Rectal smooth muscle tissue (tissue), 1 donor: ENCODE results near the gene TAS1R2.

ENCODE experiments used
- H3K27ac ChIP-seq: one replicate; pipeline ENCODE4 v1.7.0; 2013; ENCODE audit warnings: low read depth, low read length, inconsistent platforms
- H3K27me3 ChIP-seq: one replicate; pipeline ENCODE4 v1.7.0; 2013; ENCODE audit warnings: low read length; ENCODE audit not compliant: control insufficient read depth, insufficient read depth
- H3K36me3 ChIP-seq: one replicate; pipeline ENCODE4 v1.7.0; 2013; ENCODE audit warnings: low read length; ENCODE audit not compliant: control insufficient read depth, insufficient read depth
- H3K4me1 ChIP-seq: one replicate; pipeline ENCODE4 v1.7.0; 2013; ENCODE audit warnings: low read length; ENCODE audit not compliant: control insufficient read depth, insufficient read depth
- H3K4me3 ChIP-seq: one replicate; pipeline ENCODE4 v1.7.0; 2013; ENCODE audit warnings: low read length
- H3K9ac ChIP-seq: one replicate; pipeline ENCODE4 v1.7.0; 2013; ENCODE audit warnings: low read length

The TAS1R2 gene

DNA sequence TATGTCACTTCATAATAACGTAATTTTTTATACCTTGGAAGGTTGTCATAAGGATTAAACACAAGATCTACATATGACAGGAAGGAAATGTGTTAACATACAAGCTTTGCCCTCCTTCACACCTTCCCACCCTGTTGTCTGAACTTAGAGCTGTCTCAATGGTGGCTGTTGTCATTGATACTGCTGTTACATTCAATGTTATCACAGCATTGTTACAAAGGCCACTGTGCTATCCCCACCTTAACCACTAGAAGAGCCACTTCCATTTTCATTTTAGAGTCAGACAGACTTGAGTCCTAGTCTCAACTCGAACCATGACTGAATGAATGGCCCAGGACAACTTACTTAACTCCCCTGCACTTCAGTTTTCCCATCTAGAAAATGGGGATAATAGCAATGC, 31.2 kb downstream of the TAS1R2 start:
- H3K27me3 ChIP-seq = peaks cover 3% of the 10 kb centered on the region

DNA sequence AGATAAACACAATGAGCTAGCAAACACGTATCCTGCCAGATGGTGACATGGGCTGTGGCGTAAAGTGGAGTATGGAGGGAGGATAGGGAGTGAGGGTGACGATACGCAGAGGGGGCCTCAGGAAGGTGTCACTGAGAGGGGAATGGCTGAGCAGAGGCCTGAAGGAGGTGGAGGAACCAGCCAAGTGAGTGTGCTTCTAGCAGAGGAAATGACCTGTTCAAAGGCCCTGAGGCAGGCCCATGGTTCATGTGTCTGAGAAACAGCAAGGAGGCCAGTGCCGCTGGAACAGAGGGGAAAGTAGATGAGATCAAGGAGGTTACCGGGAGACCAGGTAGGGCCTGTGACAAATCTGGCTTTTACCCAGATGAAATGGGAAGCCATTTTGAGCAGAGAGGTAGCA, 36.0 kb downstream of the TAS1R2 start:
- H3K9ac ChIP-seq = no peak overlapping the region
- H3K4me1 ChIP-seq = no peaks in the 10 kb centered on the region
- H3K4me3 ChIP-seq = no peak overlapping the region
- H3K36me3 ChIP-seq = no peaks in the 10 kb centered on the region
- H3K27ac ChIP-seq = no peak overlapping the region
- peaks cover 5% of the 10 kb centered on the region for H3K27me3 ChIP-seq

More for the DNA sequence above, 31.2 kb downstream of the TAS1R2 start:
- no peak overlapping the region for H3K27ac ChIP-seq
- H3K4me3 ChIP-seq = no peak overlapping the region
- H3K36me3 ChIP-seq = no peaks in the 10 kb centered on the region
- H3K9ac ChIP-seq = no peak overlapping the region
- no peaks in the 10 kb centered on the region for H3K4me1 ChIP-seq

DNA sequence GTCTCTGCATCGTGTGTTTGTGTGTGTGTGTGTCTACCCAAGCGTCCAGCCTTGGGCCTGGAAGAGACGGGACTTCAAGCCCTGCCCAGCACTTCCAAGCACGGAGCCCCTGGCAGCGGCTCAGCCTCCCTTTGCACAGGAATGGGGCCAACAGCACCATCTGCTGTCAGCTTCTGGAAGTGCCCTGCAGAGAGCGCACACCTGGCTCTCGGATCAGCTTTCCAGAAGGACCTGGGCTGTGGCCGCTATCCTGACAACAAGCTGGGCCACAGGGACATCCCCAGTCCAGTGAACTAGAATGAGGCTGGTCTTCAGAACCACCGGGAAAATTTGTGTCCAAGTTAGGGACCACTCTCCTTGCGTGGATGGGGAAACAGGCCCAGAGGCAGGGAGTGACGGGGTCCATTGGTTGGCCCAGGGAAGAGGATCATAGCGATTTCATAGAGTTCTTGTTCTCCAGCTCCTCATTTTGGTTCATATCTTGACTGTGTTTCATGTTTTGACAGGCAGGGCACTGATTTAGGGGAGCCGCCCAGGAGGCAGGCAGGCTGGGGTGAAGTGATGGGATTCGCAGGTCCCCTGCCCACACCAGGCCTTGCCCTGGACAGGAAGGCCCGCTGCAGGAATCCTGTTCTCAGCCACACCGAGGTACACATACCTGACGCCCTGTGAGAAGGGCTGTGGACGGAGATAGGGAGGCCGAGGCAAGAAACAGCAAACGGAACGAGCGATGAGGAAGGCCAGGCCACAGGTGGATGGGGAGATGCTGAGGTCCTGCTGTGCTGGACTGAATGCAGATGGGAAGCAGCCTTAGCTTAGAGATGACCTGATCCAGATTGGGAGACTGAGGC, 38.4 kb downstream of the TAS1R2 start:
- no peaks in the 10 kb centered on the region for H3K36me3 ChIP-seq
- H3K4me1 ChIP-seq = no peaks in the 10 kb centered on the region
- no peak overlapping the region for H3K9ac ChIP-seq
- no peak overlapping the region for H3K27ac ChIP-seq
- no peak overlapping the region for H3K4me3 ChIP-seq
- peaks cover 7% of the 10 kb centered on the region for H3K27me3 ChIP-seq

DNA sequence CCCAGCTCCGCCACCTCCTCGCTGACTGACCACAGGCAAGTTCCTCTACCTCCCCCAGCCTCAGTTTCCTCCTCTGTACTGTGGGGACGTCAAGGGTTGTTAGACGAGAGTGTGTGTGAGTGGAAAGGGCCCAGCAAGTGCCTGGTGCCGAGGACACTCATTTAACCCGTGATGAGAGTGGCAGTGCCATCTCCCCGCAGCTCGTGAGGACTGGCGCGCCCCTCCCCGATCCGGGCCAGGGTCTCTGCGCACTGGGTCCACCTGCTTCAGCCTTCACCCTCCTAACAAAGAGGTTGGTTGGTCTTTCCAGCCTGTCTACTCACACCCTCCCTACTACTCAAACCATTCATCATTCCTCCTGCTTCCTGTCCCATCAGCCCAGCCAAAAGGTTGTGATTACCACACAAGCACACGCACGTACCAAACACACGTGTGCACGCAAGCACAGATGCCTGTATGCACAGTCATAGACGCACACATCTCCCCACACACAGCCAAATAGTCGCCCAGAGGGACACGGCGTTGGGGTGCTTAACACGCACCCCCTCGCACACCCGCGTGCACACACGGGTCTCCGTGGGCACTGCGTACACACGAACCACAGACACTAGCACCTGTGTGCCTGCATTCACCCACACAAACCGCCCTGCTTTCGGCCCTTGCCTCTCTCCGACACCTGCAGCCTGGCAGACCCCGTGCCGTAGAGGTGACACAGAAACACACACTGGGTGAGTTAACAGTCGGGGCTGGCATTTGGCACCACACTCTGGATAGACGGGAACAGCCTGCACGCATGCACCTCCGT, 39.3 kb downstream of the TAS1R2 start:
- Histone ChIP-seq H3K4me1 (no peaks in the 10 kb centered on the region), H3K9ac (no peak overlapping the region), H3K27ac (no peak overlapping the region), H3K4me3 (no peak overlapping the region), H3K36me3 (no peaks in the 10 kb centered on the region), H3K27me3 (peaks cover 7% of the 10 kb centered on the region)

DNA sequence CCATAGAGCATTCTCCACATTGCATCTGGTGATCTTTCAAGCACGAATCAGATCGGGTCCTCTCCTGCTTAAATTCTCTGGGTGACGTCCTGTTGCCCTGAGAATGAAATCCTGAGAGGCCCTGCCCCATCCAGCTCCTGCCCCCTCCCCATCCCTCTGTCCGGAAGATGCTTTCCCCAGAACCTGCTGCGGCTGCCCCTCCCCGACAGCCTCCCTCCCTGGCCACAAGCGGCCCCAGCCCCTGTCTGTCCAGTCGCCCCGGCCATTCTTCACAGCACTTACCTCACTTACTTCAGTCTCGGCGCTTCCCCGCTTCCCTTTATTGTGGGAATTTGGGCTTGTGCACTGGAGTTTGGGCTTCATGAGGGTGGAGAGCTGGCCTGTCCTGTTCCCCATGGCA, 40.3 kb downstream of the TAS1R2 start:
- no peak overlapping the region for H3K4me3 ChIP-seq
- no peak overlapping the region for H3K27ac ChIP-seq
- peaks cover 7% of the 10 kb centered on the region for H3K27me3 ChIP-seq
- H3K9ac ChIP-seq = no peak overlapping the region
- no peaks in the 10 kb centered on the region for H3K36me3 ChIP-seq
- H3K4me1 ChIP-seq = no peaks in the 10 kb centered on the region

DNA sequence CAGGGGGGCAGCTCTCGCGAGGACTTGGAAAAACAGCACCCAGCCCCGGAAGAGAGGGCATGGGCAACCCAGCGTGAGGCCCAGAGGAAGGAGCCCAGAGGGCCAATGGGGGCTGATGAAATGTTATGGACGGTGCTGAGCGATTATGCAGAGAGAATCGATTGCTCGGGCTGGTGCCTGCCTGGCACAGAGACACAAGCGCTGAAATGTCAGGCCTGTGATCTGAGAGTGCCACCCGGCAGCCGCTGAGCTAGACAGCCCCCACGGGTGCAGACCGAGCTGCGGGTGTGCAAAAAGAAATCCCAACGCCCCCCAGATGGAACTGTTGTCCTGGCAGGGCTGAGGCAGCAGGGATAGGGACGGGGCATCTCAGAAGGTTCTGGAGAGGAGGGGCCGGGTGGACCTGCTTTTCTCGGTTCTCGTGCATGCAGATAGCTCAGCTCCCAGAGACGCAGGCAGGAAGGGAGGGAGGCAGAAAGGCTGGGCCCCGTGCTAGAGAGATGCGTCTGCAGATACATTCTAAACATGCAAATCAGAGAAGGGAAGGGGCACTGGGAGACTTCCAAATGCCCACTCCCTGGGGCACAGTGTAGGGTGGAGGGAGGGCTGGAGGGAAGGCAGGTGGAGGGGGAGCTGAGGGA, 41.5 kb downstream of the TAS1R2 start:
- no peaks in the 10 kb centered on the region for H3K4me1 ChIP-seq
- H3K9ac ChIP-seq = no peak overlapping the region
- no peaks in the 10 kb centered on the region for H3K36me3 ChIP-seq
- H3K27ac ChIP-seq = no peak overlapping the region
- peaks cover 7% of the 10 kb centered on the region for H3K27me3 ChIP-seq
- no peak overlapping the region for H3K4me3 ChIP-seq

DNA sequence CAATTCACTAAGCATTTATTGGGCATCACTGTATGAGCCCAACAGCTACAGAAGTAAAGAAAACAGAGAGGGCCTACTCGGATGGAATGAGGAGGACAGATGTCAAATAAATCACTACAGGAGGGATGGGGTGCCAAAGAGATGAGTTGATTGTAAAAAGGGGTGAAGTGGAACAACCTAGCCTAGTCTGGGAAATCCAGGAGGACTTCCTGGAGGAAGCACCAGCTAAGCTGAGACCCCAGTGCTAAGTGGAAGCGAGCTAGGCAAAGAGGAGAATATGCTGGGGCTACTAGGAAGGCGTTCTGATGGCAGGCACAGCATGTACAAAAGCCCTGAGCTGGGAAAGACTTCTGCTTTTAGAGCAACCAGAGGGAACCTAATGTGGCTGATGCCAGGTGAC, 42.1 kb downstream of the TAS1R2 start:
- H3K27ac ChIP-seq = no peak overlapping the region
- H3K9ac ChIP-seq = no peak overlapping the region
- H3K27me3 ChIP-seq = peaks cover 7% of the 10 kb centered on the region

DNA sequence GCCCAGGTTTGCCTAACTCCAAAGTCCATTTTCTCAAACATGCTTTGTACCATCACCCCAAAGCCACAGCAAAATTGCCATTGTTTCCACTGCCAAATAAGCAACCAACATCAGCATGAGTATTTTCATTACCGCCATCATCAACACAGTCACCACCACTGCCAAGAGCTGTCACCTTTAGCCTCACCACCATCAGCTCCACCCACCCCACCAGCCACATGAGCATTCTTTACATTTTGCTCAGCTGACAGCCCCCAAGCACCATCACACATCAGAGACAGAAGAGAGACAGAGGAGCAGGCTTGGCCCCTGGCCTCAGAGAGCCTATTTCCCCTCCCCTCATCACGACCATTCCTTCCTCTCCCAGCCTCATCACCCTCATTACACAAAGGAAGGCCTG, 42.7 kb downstream of the TAS1R2 start:
- no peak overlapping the region for H3K27ac ChIP-seq
- H3K9ac ChIP-seq = no peak overlapping the region
- H3K4me3 ChIP-seq = no peak overlapping the region
- no peaks in the 10 kb centered on the region for H3K36me3 ChIP-seq
- no peaks in the 10 kb centered on the region for H3K4me1 ChIP-seq
- peaks cover 7% of the 10 kb centered on the region for H3K27me3 ChIP-seq

More for the DNA sequence above, 42.1 kb downstream of the TAS1R2 start:
- H3K36me3 ChIP-seq = no peaks in the 10 kb centered on the region
- no peak overlapping the region for H3K4me3 ChIP-seq
- H3K4me1 ChIP-seq = no peaks in the 10 kb centered on the region

DNA sequence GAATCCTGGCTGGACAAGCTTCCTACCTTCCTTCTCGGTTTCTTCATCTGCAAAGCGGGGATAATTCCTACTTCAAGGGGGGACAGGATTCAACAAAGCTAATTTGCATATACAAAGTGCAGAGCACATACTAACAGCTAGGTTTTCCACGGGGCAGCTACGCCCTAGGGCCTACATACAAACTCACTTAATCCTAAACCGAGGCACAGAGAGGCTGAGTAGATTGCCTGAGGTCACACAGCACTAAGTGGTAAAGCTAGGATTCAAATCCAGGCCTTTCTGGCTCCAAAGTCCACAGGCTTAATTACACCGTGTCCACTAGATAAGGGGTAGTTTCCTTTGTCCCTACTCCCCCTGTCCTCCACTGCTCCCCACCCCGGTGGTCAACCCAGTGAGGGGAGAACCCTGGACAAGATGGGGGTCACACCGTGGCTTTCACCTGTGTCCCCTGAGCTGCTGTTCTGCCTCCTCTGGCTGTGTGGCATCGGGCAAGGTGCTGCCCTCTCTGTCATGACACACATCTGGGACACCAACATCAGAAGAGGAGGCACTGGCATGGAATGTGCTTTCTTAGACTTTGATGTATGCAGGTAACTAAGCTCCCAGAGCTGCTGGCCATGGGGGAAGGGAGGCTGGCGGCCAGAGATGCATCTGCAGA, 44.5 kb downstream of the TAS1R2 start:
- H3K9ac ChIP-seq = no peak overlapping the region
- H3K27me3 ChIP-seq = peaks cover 7% of the 10 kb centered on the region
- no peak overlapping the region for H3K4me3 ChIP-seq
- no peaks in the 10 kb centered on the region for H3K36me3 ChIP-seq
- H3K4me1 ChIP-seq = no peaks in the 10 kb centered on the region
- H3K27ac ChIP-seq = no peak overlapping the region

DNA sequence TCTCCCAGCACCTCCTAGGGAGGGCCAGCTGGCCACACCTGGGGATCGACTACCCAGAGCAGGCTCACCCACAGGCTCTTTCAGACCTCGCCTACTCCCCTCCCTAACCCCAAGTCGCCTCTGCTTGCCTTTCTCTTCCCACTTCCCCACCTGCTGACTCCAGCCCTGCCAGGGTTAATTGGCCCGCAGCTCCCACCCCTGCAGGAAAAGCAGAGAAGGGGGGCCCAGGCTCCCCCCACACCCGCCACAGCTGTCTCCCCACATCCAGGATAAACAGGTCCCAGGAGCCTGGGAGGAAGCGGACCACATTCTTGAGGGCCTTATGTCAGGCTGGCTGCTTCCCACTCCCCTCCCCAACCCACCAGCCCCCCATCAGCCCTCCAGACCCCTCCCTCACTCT, 45.0 kb downstream of the TAS1R2 start:
- Histone ChIP-seq H3K36me3 (no peaks in the 10 kb centered on the region), H3K27ac (no peak overlapping the region), H3K4me3 (no peak overlapping the region), H3K4me1 (no peaks in the 10 kb centered on the region), H3K27me3 (peaks cover 7% of the 10 kb centered on the region), H3K9ac (no peak overlapping the region)

DNA sequence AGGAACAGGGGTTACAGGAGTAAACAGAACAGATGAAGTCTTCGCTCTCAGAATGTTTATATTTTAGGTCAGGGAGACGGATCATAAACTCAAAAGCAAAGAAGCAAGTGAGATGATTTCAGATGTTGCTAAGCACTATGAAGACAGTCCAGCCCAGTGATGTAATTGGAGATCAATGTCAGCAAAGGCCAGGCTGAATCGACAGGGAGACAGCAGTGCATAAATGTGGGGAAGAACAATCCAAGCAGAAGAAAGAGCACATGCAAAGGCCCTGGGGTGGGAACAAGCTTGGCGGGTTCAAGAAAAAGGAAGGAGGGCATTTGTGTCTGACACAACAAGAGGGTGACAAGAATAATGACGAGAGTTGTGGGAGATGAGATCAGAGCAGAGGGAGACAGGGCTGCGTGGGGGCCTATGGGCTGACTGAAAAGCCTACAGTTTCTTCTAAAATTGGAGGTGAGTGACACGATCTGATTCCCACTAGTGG, 47.0 kb downstream of the TAS1R2 start:
- H3K9ac ChIP-seq = no peak overlapping the region
- no peak overlapping the region for H3K27ac ChIP-seq
- no peak overlapping the region for H3K4me3 ChIP-seq
- peaks cover 7% of the 10 kb centered on the region for H3K27me3 ChIP-seq
- H3K36me3 ChIP-seq = no peaks in the 10 kb centered on the region
- no peaks in the 10 kb centered on the region for H3K4me1 ChIP-seq
